Measurements from ENCODE around the gene LAMA5.

GRCh38 chr20:62294516-62294915 is 72.6 kb downstream of the LAMA5 start:
- TF ChIP-seq, protein P1, sequence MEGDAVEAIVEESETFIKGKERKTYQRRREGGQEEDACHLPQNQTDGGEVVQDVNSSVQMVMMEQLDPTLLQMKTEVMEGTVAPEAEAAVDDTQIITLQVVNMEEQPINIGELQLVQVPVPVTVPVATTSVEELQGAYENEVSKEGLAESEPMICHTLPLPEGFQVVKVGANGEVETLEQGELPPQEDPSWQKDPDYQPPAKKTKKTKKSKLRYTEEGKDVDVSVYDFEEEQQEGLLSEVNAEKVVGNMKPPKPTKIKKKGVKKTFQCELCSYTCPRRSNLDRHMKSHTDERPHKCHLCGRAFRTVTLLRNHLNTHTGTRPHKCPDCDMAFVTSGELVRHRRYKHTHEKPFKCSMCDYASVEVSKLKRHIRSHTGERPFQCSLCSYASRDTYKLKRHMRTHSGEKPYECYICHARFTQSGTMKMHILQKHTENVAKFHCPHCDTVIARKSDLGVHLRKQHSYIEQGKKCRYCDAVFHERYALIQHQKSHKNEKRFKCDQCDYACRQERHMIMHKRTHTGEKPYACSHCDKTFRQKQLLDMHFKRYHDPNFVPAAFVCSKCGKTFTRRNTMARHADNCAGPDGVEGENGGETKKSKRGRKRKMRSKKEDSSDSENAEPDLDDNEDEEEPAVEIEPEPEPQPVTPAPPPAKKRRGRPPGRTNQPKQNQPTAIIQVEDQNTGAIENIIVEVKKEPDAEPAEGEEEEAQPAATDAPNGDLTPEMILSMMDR (IDR thresholded peaks at IDR 0.05 in 4 of 5, conservative IDR thresholded peaks at IDR 0.05 in 1 of 5): no peak
- TF ChIP-seq POLR2A (IDR thresholded peaks at IDR 0.05): no peak

Data from gastrocnemius medialis (tissue), 4 donors.